ENCODE measurements around the gene ZCRB1.

The ZCRB1 gene

DNA sequence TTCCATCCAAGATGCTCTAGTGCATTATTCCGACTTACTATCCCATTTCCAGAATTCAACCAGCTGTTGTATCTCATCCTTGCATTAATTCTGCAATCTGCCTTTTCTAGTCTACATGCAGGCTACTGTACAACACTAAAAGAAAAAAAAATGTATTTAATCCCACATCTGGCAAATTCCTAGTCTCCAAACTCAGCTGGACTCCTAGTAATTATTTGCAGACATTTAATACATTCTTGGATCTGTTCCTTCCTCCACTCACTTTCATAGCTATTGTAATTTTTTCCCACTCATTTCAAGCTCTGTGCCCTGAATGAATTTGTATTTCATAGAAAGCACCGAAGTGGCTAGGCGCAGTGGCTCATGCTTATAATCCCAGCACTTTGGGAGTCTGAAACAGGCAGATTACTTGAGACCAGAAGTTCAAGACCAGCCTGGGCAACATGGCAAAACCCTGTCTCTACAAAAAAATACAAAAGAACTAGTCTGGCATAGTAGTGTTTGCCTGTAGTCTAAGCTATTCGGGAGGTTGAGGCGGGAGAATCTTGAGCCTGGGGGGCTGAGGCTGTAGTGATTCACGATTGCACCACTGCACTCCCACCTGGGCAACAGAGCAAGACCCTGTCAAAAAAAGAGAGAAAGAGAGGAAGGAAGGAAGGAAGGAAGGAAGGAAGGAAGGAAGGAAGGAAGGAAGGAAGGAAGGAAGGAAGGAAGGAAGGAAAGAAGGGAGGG lies 48.3 kb downstream of the ZCRB1 start:
- no peak for DNase-seq

DNA sequence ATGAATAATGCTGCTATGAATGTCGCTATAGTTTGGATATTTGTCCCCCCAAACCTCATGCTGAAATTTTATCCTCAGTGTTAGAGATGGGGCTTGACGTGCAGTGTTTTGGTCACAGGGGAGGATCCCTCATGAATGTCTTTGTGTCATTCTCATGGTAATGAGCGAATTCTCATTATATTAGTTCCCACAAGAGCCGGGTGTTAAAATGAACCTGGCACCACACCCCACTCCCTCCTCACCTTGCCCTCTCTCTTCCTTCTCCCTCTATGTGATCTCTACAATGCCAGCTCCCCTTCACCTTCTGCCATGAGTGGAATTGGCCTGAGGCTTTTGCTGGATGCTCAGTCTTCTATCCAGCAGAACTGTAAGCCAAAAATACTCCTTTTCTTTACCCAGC lies 50.4 kb downstream of the ZCRB1 start:
- no peak for DNase-seq

DNA sequence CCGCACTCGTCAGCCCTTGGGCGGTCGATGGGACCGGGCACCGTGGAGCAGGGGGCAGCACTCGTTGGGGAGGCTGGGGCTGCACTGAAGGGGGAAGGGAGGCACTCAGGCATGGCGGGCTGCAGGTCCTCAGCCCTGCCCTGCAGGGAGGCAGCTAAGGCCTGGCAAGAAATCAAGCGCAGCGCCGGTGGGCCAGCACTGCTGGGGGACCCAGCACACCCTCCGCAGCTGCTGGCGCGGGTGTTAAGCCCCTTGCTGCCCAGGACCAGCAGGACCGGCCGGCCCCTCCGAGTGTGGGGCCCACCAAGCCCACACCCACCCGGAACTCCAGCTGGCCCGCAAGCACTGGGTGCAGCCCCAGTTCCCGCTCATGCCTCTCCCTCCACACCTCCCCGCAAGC lies 52.2 kb downstream of the ZCRB1 start:
- DNase-seq = no peak

DNA sequence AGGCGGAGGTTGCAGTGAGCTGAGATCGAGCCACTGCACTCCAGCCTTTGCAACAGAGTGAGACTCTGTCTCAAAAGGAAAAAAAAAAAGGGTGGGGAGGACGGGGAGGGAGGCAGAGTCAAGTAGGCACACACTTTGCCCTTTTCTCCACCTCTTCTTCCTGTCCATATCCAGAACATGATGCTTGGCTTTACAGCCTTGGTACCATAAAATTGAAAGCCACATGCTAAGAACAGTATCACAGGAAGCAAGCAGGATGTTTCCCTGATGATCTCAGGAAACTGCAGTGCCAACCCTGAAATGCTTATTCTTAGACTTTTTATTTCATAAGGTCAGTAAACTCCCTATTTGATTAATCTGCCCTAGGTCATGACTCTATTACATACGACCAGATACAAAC lies 55.3 kb downstream of the ZCRB1 start:
- DNase-seq = no peak

DNA sequence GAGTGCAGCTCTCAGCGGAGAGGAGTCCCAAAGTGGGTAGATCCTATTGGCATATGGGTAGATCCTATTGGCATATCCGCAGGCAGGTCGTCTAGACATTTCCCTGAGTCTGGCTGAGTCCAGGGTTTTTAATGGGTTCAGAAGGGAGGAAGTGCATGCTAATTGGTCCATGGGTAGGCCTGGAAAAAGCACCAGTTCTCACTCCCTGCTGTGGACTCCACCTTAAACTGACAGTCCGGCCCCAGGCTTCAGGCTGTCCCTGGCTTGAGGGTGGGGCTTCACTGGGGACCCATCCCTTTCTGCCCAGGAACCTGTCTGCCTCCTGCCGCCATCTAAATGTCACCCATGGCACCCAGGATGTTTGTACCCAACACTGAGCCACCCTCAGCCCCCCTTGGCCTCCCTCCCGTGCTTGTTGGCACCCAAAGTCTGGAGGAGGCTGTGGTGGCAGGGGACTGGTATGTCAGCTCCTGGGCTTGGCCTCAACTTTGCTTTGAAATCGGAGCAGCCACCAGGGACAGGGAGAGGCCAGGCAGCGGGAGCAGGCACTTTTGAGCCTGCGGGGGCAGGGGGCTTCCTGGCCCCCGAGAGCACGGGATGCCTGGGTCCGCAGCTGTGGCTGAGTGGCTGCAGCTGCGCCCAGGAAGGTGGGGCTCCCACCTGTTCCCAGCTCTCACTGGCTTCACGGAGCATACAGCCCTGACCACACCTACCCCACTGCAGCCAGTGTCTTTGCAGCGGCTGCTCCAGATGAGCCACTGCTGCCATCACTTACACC lies 58.3 kb downstream of the ZCRB1 start:
- DNase-seq = no peak

DNA sequence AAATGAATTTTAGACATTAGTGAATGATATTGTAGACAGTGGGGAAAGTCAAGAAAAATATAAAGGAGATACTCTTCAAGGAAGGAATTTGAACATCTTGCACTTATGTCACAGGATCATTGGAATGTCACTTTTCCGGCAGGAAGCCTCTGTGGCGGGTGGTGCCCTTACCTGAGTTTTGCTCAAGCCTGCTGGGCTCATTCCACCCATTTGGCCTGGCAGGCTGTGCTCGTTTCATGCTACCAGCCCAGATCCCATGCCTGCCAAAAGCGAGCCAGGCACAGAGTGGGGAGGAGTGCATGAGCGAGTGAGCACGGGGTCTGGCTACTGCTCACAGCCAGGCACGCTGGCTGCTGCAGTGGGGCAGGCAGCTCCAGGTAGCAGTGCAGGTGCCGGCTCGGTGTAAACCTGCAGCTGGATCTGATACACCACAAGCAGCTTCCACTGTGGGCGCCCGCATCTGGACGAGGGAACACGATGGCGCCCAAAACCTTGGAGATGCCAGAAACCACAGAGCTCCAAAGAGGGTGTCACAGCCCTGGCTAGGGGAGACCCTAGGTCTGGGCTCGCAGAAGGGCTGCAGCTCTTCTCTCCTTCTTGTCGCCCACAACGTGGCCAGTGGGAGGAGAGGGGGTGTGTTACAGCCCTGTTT lies 59.2 kb downstream of the ZCRB1 start:
- DNase-seq = no peak

DNA sequence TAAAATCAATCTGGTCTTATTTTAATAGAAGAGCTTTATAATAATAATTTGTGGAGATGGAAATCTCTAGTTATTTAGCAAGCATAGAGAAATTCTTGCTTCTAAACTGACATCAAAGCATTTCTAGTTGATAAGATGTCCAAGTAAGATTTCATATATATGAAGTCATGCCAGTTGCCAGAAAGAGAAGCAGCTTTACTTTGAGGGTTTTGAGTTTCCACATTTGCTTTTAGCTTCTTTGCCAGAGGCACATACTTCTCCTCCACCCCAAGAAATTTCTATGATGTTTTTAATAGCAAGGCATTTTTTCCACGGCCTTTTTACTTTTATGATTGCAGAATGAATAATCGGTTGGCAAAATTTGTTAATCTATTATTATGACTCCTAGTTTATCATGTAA lies 63.6 kb downstream of the ZCRB1 start:
- DNase-seq = no peak

All from NCI-H187 (cell line).